HepG2 (cell line): ENCODE data around the gene TMOD3. TPM values are rescaled to one million over a fixed set of nuclear protein-coding genes. Genes with fewer than 3 reads are reported as not detected.
A peak's percentile ranks its signal among the peaks of the same experiment; 100 is the strongest.

ENCODE experiments used
- ATF4 ChIP-seq, 2 experiments: fragments of 450-650 bp in 1 of 2; sonication (generic) in 1 of 2; formaldehyde crosslinking; IDR thresholded peaks; 2 replicates each; pipeline versions ENCODE4 v1.5.0 to v1.8.0; 2020 to 2022; ENCODE audit warnings: mild to moderate bottlenecking in 1 of 2, missing genetic modification reagents in 1 of 2
- DMAP1 ChIP-seq: IDR thresholded peaks from 2 replicates; pipeline ENCODE4 v1.6.1; 2016
- DNMT3B ChIP-seq: conservative IDR thresholded peaks from 2 replicates; pipeline ENCODE4 v1.6.1; 2016; ENCODE audit warnings: missing biosample characterization, control low read depth
- FOXK1 ChIP-seq: sonication (generic); formaldehyde crosslinking; IDR thresholded peaks from 2 replicates; pipeline ENCODE4 v1.4.0; 2020; ENCODE audit warnings: low read depth, missing genetic modification reagents, borderline replicate concordance
- MAX ChIP-seq: IDR thresholded peaks from 2 replicates; pipeline ENCODE4 v1.6.1; 2012; ENCODE audit warnings: inconsistent platforms
- MXI1 ChIP-seq: IDR thresholded peaks from 3 replicates; pipeline ENCODE4 v1.6.1; 2012; ENCODE audit warnings: low read depth, low read length, inconsistent platforms, borderline replicate concordance
- SMAD3 ChIP-seq: sonication (generic); formaldehyde crosslinking; IDR thresholded peaks from 2 replicates; pipeline ENCODE4 v1.4.0; 2020; ENCODE audit warnings: missing genetic modification reagents
- ZBTB26 ChIP-seq: IDR thresholded peaks from 2 replicates; pipeline ENCODE4 v1.6.1; 2016; ENCODE audit warnings: missing compliant biosample characterization, missing genetic modification reagents, borderline replicate concordance
- ZGPAT ChIP-seq: IDR thresholded peaks from 2 replicates; pipeline ENCODE4 v1.6.1; 2016; ENCODE audit warnings: mild to moderate bottlenecking
- ZNF326 ChIP-seq: sonication (generic); formaldehyde crosslinking; IDR thresholded peaks from 2 replicates; pipeline ENCODE4 v1.4.0; 2020; ENCODE audit warnings: missing genetic modification reagents, borderline replicate concordance
- ZNF484 ChIP-seq: sonication (generic); formaldehyde crosslinking; IDR thresholded peaks from 2 replicates; pipeline ENCODE4 v1.5.1; 2020; ENCODE audit warnings: mild to moderate bottlenecking, low read depth, missing genetic modification reagents, borderline replicate concordance
- ZNF589 ChIP-seq: sonication (generic); formaldehyde crosslinking; conservative IDR thresholded peaks from 2 replicates; pipeline ENCODE4 v1.8.0; 2022; ENCODE audit warnings: mild to moderate bottlenecking, moderate library complexity, missing genetic modification reagents
- ZNF878 ChIP-seq: sonication (generic); formaldehyde crosslinking; IDR thresholded peaks from 2 replicates; pipeline ENCODE4 v1.8.1; 2023; ENCODE audit warnings: mild to moderate bottlenecking, missing genetic modification reagents, moderate library complexity
- polyA plus RNA-seq, 8 experiments: library from polyadenylated mRNA; depleted of rRNA in 3 of 8; stranded (reverse) in 7 of 8; unstranded in 1 of 8; fragments of >200 nt; fragmentation: Illumina TruSeq in 4 of 8; extraction: Trizol in 4 of 8; gene quantifications; 2 replicates each; pipeline versions ENCODE4 v1.2.1 to v1.2.3, GENCODE V29; 2011 to 2016; ENCODE audit warnings: low read depth in 4 of 8, missing spikeins in 1 of 8, mixed read lengths in 1 of 8; ENCODE audit not compliant: insufficient read depth in 1 of 8
- total RNA-seq, 5 experiments: library from RNA; depleted of rRNA; stranded (reverse); fragments of >200 nt; fragmentation: Illumina TruSeq; extraction: Trizol; gene quantifications; 2 replicates each; pipeline ENCODE4 v1.2.3, GENCODE V29; 2016; ENCODE audit warnings: low read depth in 1 of 5
- TF ChIP-seq, protein P1 (sequence below): sonication (generic); formaldehyde crosslinking; IDR thresholded peaks from 2 replicates; pipeline ENCODE4 v1.8.0; 2022; ENCODE audit warnings: missing genetic modification reagents, mild to moderate bottlenecking, inconsistent platforms, borderline replicate concordance
- TF ChIP-seq, protein P2 (sequence below): sonication (generic); formaldehyde crosslinking; IDR thresholded peaks from 2 replicates; pipeline ENCODE4 v1.4.0; 2020; ENCODE audit warnings: missing genetic modification reagents
- TF ChIP-seq, protein P3 (sequence below): sonication (generic); IDR thresholded peaks from 2 replicates; pipeline ENCODE4 v1.6.1; 2016; ENCODE audit warnings: low read depth, borderline replicate concordance
- TF ChIP-seq, protein P4 (sequence below): sonication (generic); formaldehyde crosslinking; IDR thresholded peaks from 2 replicates; pipeline ENCODE4 v1.5.0; 2020; ENCODE audit warnings: mild to moderate bottlenecking, missing genetic modification reagents

The TMOD3 gene
- total and polyA plus RNA-seq, 2 of the 13 experiments (the other 11 are each of a cell fraction or from before 2014, with no cell fraction given): 5.1 to 23.2 TPM

GRCh38 chr15:51830276-51830806 is 888 bp downstream of the TMOD3 start (continued):
- TF ChIP-seq, protein P1, sequence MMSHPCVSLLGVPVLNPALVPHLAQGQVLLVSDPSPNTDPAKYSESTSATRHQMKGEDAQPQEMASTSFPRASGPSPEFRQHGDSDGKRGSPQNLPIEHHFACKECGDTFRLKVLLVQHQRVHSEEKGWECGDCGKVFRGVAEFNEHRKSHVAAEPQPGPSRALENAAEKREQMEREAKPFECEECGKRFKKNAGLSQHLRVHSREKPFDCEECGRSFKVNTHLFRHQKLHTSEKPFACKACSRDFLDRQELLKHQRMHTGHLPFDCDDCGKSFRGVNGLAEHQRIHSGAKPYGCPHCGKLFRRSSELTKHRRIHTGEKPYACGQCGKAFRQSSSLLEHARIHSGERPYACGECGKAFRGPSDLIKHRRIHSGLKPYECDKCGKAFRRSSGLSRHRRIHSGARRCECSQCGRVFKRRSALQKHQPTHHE (CRISPR knock-in tag): no peak
- TF ChIP-seq ZNF589 (CRISPR knock-in tag) (no peak), MXI1 (no peak), MAX (no peak), SMAD3 (CRISPR knock-in tag) (no peak), ZNF326 (CRISPR knock-in tag) (no peak), ZNF878 (CRISPR knock-in tag) (0 out of 2 replicates have a peak, but pooled peaks have one; percentile 8), DNMT3B (CRISPR knock-in tag) (no peak), ZBTB26 (no peak), DMAP1 (CRISPR knock-in tag) (peak; percentile 6; the same call in 1 of the 2 replicates), ATF4 (CRISPR knock-in tag; IDR thresholded peaks at IDR 0.05) (0 out of 4 replicates have a peak, but pooled peaks of 1 of the 2 experiments have one; percentile 2), ZNF484 (no peak), FOXK1 (CRISPR knock-in tag) (no peak), ZGPAT (CRISPR knock-in tag) (no peak)
- TF ChIP-seq, protein P2, sequence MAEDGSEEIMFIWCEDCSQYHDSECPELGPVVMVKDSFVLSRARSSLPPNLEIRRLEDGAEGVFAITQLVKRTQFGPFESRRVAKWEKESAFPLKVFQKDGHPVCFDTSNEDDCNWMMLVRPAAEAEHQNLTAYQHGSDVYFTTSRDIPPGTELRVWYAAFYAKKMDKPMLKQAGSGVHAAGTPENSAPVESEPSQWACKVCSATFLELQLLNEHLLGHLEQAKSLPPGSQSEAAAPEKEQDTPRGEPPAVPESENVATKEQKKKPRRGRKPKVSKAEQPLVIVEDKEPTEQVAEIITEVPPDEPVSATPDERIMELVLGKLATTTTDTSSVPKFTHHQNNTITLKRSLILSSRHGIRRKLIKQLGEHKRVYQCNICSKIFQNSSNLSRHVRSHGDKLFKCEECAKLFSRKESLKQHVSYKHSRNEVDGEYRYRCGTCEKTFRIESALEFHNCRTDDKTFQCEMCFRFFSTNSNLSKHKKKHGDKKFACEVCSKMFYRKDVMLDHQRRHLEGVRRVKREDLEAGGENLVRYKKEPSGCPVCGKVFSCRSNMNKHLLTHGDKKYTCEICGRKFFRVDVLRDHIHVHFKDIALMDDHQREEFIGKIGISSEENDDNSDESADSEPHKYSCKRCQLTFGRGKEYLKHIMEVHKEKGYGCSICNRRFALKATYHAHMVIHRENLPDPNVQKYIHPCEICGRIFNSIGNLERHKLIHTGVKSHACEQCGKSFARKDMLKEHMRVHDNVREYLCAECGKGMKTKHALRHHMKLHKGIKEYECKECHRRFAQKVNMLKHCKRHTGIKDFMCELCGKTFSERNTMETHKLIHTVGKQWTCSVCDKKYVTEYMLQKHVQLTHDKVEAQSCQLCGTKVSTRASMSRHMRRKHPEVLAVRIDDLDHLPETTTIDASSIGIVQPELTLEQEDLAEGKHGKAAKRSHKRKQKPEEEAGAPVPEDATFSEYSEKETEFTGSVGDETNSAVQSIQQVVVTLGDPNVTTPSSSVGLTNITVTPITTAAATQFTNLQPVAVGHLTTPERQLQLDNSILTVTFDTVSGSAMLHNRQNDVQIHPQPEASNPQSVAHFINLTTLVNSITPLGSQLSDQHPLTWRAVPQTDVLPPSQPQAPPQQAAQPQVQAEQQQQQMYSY (CRISPR knock-in tag): no peak
- TF ChIP-seq, protein P3, sequence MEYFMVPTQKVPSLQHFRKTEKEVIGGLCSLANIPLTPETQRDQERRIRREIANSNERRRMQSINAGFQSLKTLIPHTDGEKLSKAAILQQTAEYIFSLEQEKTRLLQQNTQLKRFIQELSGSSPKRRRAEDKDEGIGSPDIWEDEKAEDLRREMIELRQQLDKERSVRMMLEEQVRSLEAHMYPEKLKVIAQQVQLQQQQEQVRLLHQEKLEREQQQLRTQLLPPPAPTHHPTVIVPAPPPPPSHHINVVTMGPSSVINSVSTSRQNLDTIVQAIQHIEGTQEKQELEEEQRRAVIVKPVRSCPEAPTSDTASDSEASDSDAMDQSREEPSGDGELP: peak; percentile 30; the same call in 1 of the 2 replicates
- TF ChIP-seq, protein P4, sequence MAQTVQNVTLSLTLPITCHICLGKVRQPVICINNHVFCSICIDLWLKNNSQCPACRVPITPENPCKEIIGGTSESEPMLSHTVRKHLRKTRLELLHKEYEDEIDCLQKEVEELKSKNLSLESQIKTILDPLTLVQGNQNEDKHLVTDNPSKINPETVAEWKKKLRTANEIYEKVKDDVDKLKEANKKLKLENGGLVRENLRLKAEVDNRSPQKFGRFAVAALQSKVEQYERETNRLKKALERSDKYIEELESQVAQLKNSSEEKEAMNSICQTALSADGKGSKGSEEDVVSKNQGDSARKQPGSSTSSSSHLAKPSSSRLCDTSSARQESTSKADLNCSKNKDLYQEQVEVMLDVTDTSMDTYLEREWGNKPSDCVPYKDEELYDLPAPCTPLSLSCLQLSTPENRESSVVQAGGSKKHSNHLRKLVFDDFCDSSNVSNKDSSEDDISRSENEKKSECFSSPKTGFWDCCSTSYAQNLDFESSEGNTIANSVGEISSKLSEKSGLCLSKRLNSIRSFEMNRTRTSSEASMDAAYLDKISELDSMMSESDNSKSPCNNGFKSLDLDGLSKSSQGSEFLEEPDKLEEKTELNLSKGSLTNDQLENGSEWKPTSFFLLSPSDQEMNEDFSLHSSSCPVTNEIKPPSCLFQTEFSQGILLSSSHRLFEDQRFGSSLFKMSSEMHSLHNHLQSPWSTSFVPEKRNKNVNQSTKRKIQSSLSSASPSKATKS (CRISPR knock-in tag): no peak
